Measurements from ENCODE around the gene CTXN2. TPM values are rescaled to one million over a fixed set of nuclear protein-coding genes. Genes with fewer than 3 reads are reported as not detected.

Gene CTXN2
- total and polyA plus RNA-seq, 2 of the 13 experiments (the other 11 are each of a cell fraction or from before 2014, with no cell fraction given), result not detected

DNA sequence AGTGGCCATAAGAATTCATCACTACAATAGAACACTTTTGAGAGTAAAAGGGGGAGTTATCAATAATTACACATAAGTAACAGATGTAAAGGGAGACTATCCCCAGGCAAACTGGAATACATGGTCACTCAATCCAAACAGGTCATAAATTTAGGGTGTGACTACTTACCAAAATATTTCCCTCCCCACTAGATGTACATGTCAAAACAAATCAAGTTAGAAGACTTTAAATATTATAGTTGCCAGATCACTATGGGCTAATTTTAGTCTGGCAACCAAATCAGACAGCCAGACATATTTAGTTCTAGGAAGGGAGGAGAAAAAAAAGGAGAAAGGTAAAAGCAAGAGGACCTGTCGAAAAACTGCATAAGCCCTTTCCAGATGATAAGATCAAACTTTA lies 47.6 kb upstream of the CTXN2 start:
- Histone ChIP-seq H3K27ac (ENCODE audit: extremely low read length, insufficient read depth, low read length) (no peak overlapping the region), H3K36me3 (replicated peaks in 1 of 2; ENCODE audit: control insufficient read depth in 1 of 2, insufficient read depth in 2 of 2, low read length in 2 of 2) (no peaks in the 10 kb centered on the region), H3K79me2 (ENCODE audit: insufficient read depth, low read length) (no peaks in the 10 kb centered on the region), H4K20me1 (ENCODE audit: insufficient read depth, low read length) (no peaks in the 10 kb centered on the region), H3K27me3 (ENCODE audit: control insufficient read depth in 1 of 2, insufficient read depth in 2 of 2, low read length in 2 of 2) (no peaks in the 10 kb centered on the region), H3K4me1 (ENCODE audit: insufficient read depth, low read length) (no peaks in the 10 kb centered on the region), H2AFZ (ENCODE audit: low read length) (no peak overlapping the region), H3K4me3 (replicated peaks in 1 of 3; ENCODE audit: insufficient read depth in 1 of 3, low read depth in 2 of 3, low read length in 3 of 3) (no peak overlapping the region), H3K9ac (ENCODE audit: insufficient read depth, low read depth, low read length) (no peak overlapping the region), H3K9me3 (ENCODE audit: low read length) (no peaks in the 10 kb centered on the region), H3K4me2 (ENCODE audit: low read depth, low read length) (no peak overlapping the region)
- WGBS (ENCODE audit: low lambda C conversion rate), result 55% methylated on average over 1 of the region's 1 CpG
- ATAC-seq (no peak), FAIRE-seq (no peak), DNase-seq (ENCODE audit: low spot score) (no peak)
- POLR2A ChIA-PET, result no interaction called here
- no TSS peak for BruUV-seq (replicated peaks)
- in situ Hi-C loops (cut with HindIII; ENCODE audit: extremely low pct_ligation_motif_present, low pct_unique_long_range_greater_than_20kb) (no loop called here), intact Hi-C loops (cut with micrococcal nuclease; ENCODE audit: unreplicated experiment) (no loop called here)
- CTCF ChIA-PET (ENCODE audit: low intra/inter-chr PET ratio, low total read pairs), result no interaction called here
- TF ChIP-seq ZNF550 (CRISPR knock-in tag; IDR thresholded peaks at IDR 0.05; ENCODE audit: borderline replicate concordance), result no peak
- no peak for TF ChIP-seq STAG1 (CRISPR knock-in tag; IDR thresholded peaks at IDR 0.05)
- no peak for TF ChIP-seq ZNF775 (CRISPR knock-in tag; IDR thresholded peaks at IDR 0.05; ENCODE audit: borderline replicate concordance)

DNA sequence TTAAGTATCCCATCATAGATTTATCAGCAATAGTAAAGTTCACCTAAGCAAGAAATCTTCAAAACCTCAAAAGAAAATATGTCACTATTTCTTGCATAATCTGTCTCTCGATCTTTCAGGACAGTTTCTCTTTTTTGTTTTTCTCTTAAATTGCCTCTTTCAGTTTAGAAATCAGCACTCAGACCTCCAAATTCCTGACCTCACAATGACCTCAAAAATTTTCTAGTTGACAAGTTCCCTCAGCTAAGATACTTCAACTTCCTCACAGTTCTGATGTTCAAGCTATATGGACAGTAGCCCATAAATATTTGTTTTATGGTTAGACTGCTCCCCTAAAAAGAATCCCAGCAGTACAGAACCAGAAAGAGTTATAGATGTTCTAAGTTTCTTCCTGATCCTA lies 46.6 kb upstream of the CTXN2 start:
- DNase-seq (ENCODE audit: low spot score), result no peak
- Histone ChIP-seq H3K4me2 (ENCODE audit: low read depth, low read length) (no peak overlapping the region), H3K79me2 (ENCODE audit: insufficient read depth, low read length) (no peaks in the 10 kb centered on the region), H4K20me1 (ENCODE audit: insufficient read depth, low read length) (no peaks in the 10 kb centered on the region), H3K27ac (ENCODE audit: extremely low read length, insufficient read depth, low read length) (no peak overlapping the region), H3K9ac (ENCODE audit: insufficient read depth, low read depth, low read length) (no peak overlapping the region), H3K4me1 (ENCODE audit: insufficient read depth, low read length) (no peaks in the 10 kb centered on the region), H3K4me3 (replicated peaks in 1 of 3; ENCODE audit: insufficient read depth in 1 of 3, low read depth in 2 of 3, low read length in 3 of 3) (no peak overlapping the region), H2AFZ (ENCODE audit: low read length) (no peak overlapping the region), H3K9me3 (ENCODE audit: low read length) (no peaks in the 10 kb centered on the region), H3K27me3 (ENCODE audit: control insufficient read depth in 1 of 2, insufficient read depth in 2 of 2, low read length in 2 of 2) (no peaks in the 10 kb centered on the region), H3K36me3 (replicated peaks in 1 of 2; ENCODE audit: control insufficient read depth in 1 of 2, insufficient read depth in 2 of 2, low read length in 2 of 2) (no peaks in the 10 kb centered on the region)
- no peak for ATAC-seq
- BruUV-seq (replicated peaks), result no TSS peak
- POLR2A ChIA-PET, result no interaction called here
- WGBS (ENCODE audit: low lambda C conversion rate), result 50% methylated on average over 1 of the region's 1 CpG
- FAIRE-seq, result no peak
- TF ChIP-seq, protein P1, sequence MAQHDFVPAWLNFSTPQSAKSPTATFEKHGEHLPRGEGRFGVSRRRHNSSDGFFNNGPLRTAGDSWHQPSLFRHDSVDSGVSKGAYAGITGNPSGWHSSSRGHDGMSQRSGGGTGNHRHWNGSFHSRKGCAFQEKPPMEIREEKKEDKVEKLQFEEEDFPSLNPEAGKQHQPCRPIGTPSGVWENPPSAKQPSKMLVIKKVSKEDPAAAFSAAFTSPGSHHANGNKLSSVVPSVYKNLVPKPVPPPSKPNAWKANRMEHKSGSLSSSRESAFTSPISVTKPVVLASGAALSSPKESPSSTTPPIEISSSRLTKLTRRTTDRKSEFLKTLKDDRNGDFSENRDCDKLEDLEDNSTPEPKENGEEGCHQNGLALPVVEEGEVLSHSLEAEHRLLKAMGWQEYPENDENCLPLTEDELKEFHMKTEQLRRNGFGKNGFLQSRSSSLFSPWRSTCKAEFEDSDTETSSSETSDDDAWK (CRISPR knock-in tag; IDR thresholded peaks at IDR 0.05), result no peak
- TF ChIP-seq ZNF570 (CRISPR knock-in tag; IDR thresholded peaks at IDR 0.05; ENCODE audit: borderline replicate concordance), result no peak
- no peak for TF ChIP-seq NFATC3 (CRISPR knock-in tag; IDR thresholded peaks at IDR 0.05)
- TF ChIP-seq, protein P2, sequence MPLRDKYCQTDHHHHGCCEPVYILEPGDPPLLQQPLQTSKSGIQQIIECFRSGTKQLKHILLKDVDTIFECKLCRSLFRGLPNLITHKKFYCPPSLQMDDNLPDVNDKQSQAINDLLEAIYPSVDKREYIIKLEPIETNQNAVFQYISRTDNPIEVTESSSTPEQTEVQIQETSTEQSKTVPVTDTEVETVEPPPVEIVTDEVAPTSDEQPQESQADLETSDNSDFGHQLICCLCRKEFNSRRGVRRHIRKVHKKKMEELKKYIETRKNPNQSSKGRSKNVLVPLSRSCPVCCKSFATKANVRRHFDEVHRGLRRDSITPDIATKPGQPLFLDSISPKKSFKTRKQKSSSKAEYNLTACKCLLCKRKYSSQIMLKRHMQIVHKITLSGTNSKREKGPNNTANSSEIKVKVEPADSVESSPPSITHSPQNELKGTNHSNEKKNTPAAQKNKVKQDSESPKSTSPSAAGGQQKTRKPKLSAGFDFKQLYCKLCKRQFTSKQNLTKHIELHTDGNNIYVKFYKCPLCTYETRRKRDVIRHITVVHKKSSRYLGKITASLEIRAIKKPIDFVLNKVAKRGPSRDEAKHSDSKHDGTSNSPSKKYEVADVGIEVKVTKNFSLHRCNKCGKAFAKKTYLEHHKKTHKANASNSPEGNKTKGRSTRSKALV (CRISPR knock-in tag; IDR thresholded peaks at IDR 0.05), result no peak
- TF ChIP-seq, protein P3, sequence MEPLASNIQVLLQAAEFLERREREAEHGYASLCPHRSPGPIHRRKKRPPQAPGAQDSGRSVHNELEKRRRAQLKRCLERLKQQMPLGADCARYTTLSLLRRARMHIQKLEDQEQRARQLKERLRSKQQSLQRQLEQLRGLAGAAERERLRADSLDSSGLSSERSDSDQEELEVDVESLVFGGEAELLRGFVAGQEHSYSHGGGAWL (CRISPR knock-in tag; IDR thresholded peaks at IDR 0.05), result no peak
- TF ChIP-seq CBFB (CRISPR knock-in tag; IDR thresholded peaks at IDR 0.05), result no peak
- TF ChIP-seq, protein P4, sequence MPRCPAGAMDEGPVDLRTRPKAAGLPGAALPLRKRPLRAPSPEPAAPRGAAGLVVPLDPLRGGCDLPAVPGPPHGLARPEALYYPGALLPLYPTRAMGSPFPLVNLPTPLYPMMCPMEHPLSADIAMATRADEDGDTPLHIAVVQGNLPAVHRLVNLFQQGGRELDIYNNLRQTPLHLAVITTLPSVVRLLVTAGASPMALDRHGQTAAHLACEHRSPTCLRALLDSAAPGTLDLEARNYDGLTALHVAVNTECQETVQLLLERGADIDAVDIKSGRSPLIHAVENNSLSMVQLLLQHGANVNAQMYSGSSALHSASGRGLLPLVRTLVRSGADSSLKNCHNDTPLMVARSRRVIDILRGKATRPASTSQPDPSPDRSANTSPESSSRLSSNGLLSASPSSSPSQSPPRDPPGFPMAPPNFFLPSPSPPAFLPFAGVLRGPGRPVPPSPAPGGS (CRISPR knock-in tag; IDR thresholded peaks at IDR 0.05), result no peak
- TF ChIP-seq ZNF382 (CRISPR knock-in tag; IDR thresholded peaks at IDR 0.05; ENCODE audit: borderline replicate concordance), result no peak
- TF ChIP-seq PRMT3 (CRISPR knock-in tag; IDR thresholded peaks at IDR 0.05; ENCODE audit: borderline replicate concordance, low read depth), result no peak
- TF ChIP-seq TBP (CRISPR knock-in tag; IDR thresholded peaks at IDR 0.05), result no peak
- intact Hi-C loops (cut with micrococcal nuclease; ENCODE audit: unreplicated experiment) (no loop called here), in situ Hi-C loops (cut with HindIII; ENCODE audit: extremely low pct_ligation_motif_present, low pct_unique_long_range_greater_than_20kb) (no loop called here)
- CTCF ChIA-PET (ENCODE audit: low intra/inter-chr PET ratio, low total read pairs), result no interaction called here

All from HepG2 (cell line).